ENCODE data around the gene CFAP69. TPM values are rescaled to one million over a fixed set of nuclear protein-coding genes. Genes with fewer than 3 reads are reported as not detected.

The CFAP69 gene
- total and polyA plus RNA-seq, 2 of the 8 experiments (the other 6 are each of a cell fraction or from before 2014, with no cell fraction given), result 1.00 to 3.8 TPM

DNA sequence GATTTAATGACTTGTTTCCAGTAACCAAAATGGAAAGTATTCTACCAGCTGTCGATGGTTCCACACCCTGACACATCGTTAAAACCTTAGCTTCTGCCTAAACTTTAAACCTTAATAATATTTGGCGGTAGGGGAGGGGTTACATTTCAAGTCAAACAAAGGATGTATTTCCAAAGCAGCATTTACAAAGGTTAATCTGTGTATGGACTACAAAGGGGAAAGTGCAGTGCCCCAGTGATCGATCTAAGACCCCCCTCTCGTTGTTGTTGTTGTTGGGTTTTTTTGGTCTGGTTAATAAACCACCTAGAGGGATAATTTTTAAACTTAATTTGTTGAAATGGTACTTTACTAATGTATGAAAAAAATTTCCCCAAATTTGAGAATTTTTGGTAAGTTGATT lies 34.5 kb upstream of the CFAP69 start (continued):
- TF ChIP-seq JUND (IDR thresholded peaks at IDR 0.05; ENCODE audit: low read length) (no peak), MAX (IDR thresholded peaks at IDR 0.05) (no peak), BCL11A (IDR thresholded peaks at IDR 0.05; ENCODE audit: low read depth in 2 of 2, low read length in 2 of 2) (no peak), GTF2F1 (IDR thresholded peaks at IDR 0.05; ENCODE audit: borderline replicate concordance, low read depth, low read length) (no peak), KDM5A (IDR thresholded peaks at IDR 0.05; ENCODE audit: low read length) (no peak)
